Aorta (tissue), 5 donors: ENCODE results near the gene ASIC3. TPM values are rescaled to one million over a fixed set of nuclear protein-coding genes. Genes with fewer than 3 reads are reported as not detected.
"Not testable (repeated sequence)": the region's sequence is repeated elsewhere in the genome, so short reads cannot be mapped to it uniquely, and the experiment has no call there.

Experiments
- ATAC-seq: fragments of 200-7000 bp; cut with Tn5 transposase; one replicate; pipeline ENCODE4 v1.9.1; 2022; ENCODE audit warnings: moderate library complexity; ENCODE audit not compliant: low FRiP score
- DNase-seq, 2 donors: peaks; one replicate each; pipeline ENCODE4 v3.0.0-alpha.2; 2020
- H3K27ac ChIP-seq, 2 donors: one replicate each; pipeline ENCODE4 v1.5.1; 2013; ENCODE audit warnings: low read length in 2 of 2, mild to moderate bottlenecking in 2 of 2, moderate library complexity in 2 of 2, control low read depth in 1 of 2, inconsistent platforms in 1 of 2, low read depth in 1 of 2
- H3K27me3 ChIP-seq, 2 donors: one replicate each; pipeline ENCODE4 v1.6.1; 2013; ENCODE audit warnings: control low read depth in 1 of 2, low read length in 1 of 2, mild to moderate bottlenecking in 1 of 2, moderate library complexity in 1 of 2; ENCODE audit not compliant: insufficient read depth in 2 of 2, control insufficient read depth in 1 of 2
- H3K36me3 ChIP-seq, 2 donors: one replicate each; pipeline ENCODE4 v1.6.1; 2013; ENCODE audit warnings: control low read depth in 1 of 2, low read length in 1 of 2, mild to moderate bottlenecking in 1 of 2; ENCODE audit not compliant: insufficient read depth in 2 of 2, control insufficient read depth in 1 of 2
- H3K4me1 ChIP-seq, 2 donors: one replicate each; pipeline ENCODE4 v1.6.1; 2013; ENCODE audit warnings: low read length in 2 of 2, control low read depth in 1 of 2, mild to moderate bottlenecking in 1 of 2, moderate library complexity in 1 of 2; ENCODE audit not compliant: insufficient read depth in 2 of 2, control insufficient read depth in 1 of 2
- H3K4me3 ChIP-seq, 2 donors: one replicate each; pipeline ENCODE4 v1.5.1; 2013; ENCODE audit warnings: low read length in 2 of 2, control low read depth in 1 of 2, mild to moderate bottlenecking in 1 of 2
- H3K9me3 ChIP-seq: one replicate; pipeline ENCODE4 v1.6.1; 2013; ENCODE audit warnings: mild to moderate bottlenecking, low read length; ENCODE audit not compliant: control insufficient read depth
- WGBS, 2 donors: extraction: QIAGEN DNeasy Blood & Tissue Kit; methylation state at CpG; one replicate each; pipeline ENCODE4 v1.1.7; 2013; 5-methylcytosine and 5-hydroxymethylcytosine counted together
- intact Hi-C, 2 donors: fragments of 100-400 bp; cut with DNase I; formaldehyde crosslinking; loops; one replicate each; pipeline versions ENCODE4 v1.14.2 to v1.15.0; 2022
- polyA plus RNA-seq, 2 donors: library from polyadenylated mRNA; stranded (reverse); fragments of 200-250 nt; gene quantifications; one replicate each; pipeline ENCODE4 v1.2.3, GENCODE V29; 2013
- total RNA-seq, 2 donors: library from RNA; stranded (reverse); fragmentation: NEBNext Ultra II Directional; extraction: Animal tissue kit (Norgen Biotek cat#: 25700); gene quantifications; one replicate each; pipeline ENCODE4 v1.2.1, GENCODE V29; 2021
- donor health status: healthy with polysubstance abuse.
- donor health status: Bipolar disorder and iron deficiency.
- donor health status: DM: no; HTN: no; CAD: no.
- donor health status: DM: no; HTN: no; CAD: no.
- donor health status: DM: yes; HTN: yes; CAD: no.

The ASIC3 gene
- total and polyA plus RNA-seq, 4 donors = 1.7 to 7.1 (median 2.9) TPM; not detected in 1

GRCh38 chr7:151026771-151027727, 21.3 kb upstream of the ASIC3 start:
- WGBS, 2 donors = 56 to 61% methylated on average over 19 of the region's 19 CpGs
- H3K27me3 ChIP-seq, H3K9me3 ChIP-seq, DNase-seq, H3K27ac ChIP-seq, H3K4me3 ChIP-seq, ATAC-seq, H3K4me1 ChIP-seq, H3K36me3 ChIP-seq: not testable (repeated sequence)
- intact Hi-C loops = loop anchor here (5.0 kb wide), 1 partner anchor 85 kb away; no protein-coding TSS in a partner anchor

DNA sequence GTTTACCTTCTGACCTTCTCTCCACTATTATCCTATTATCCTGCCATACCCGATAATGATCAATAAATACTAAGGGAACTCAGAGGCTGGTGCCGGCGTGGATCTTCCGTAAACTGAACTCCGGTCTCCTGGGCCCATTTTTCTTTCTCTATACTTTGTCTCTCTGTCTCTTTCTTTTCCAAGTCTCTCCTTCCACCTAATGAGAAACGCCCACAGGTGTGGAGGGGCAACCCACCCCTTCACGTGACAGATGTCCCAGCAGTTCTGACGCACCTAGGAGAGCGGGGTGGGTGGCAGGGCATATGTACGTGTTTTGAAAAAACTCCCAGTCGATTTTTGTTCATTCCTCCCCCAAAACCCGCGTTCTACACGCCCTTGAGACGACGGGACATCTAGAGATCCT, 20.6 kb upstream of the ASIC3 start:
- not testable (repeated sequence) for H3K27ac ChIP-seq, H3K36me3 ChIP-seq, H3K27me3 ChIP-seq, ATAC-seq, H3K9me3 ChIP-seq, H3K4me1 ChIP-seq, DNase-seq
- intact Hi-C loops = loop anchor here (2.0 to 5.0 kb wide), 3 partner anchors 31 to 85 kb away; partner anchors contain the start of genes SLC4A2 (in 1 of the 2) and TMUB1 (in 1 of the 2)
- 7 to 13% methylated on average over 16 of the region's 16 CpGs for WGBS, 2 donors
- peak overlapping the region; percentile 37 to 62 for H3K4me3 ChIP-seq

DNA sequence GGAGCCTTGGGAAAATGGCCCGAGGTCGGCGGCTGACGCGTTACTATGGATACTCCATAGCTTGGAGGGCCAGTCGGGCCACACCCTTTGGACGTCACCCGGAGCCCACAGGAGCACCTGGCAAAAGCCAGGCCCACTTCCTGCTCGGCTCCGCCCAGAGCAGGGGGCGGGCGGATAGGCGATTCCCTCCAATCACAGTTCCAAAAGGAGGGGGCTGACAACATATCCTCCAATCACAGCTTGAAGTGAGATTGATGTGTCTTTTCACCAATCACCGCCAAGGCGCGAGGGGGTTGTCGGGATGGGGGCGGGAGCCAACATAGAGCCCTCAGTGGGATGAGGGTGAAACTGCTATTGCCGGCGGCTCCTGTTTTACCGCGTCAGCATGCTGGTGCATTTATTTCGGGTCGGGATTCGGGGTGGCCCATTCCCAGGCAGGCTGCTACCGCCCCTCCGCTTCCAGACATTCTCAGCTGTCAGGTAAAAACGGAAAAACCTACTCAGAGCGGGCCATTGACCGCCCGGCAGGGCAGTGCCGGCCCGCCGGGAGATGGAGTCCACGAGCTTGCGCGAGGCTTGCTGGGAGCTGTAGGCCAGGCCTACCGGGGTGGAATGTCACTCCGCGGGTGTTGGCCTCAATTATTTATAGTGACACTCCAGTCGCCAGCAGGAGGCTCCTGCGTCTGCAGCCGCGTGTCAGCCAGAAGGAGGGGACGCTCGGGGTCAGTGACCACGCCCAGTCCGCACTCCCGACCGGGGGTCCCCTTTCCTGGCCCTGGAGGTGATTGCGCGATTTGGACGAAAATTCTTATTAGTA, 20.0 kb upstream of the ASIC3 start, which contains the start of gene ABCB8:
ABCB8 (plus strand) TSS at position 320 of the 817 bp plus-strand sequence; CDS start at position 386, 66 bp downstream.
- DNase-seq (peak; percentile 97 to 98), ATAC-seq (peak; percentile 98)
- H3K36me3 ChIP-seq = no peaks in the 10 kb centered on the region
- peak within 1 kb of the TSS; percentile 62 to 81 for H3K4me3 ChIP-seq
- no peaks in the 10 kb centered on the region for H3K4me1 ChIP-seq
- 0 to 1% methylated on average over 53 of the region's 53 CpGs for WGBS, 2 donors
- H3K27me3 ChIP-seq = no peaks in the 10 kb centered on the region
- H3K27ac ChIP-seq = peak within 1 kb of the TSS in 1 of 2 donors; percentile 11
- no peaks in the 10 kb centered on the region for H3K9me3 ChIP-seq
- intact Hi-C loops = loop anchor here (2.0 to 5.0 kb wide), 3 partner anchors 30 to 84 kb away; partner anchors contain the start of genes SLC4A2 (in 1 of the 2) and TMUB1 (in 1 of the 2)

- 51 to 52% methylated on average over 17 of the region's 17 CpGs for WGBS, 2 donors
- ATAC-seq = no peak
Observed at GRCh38 chr7:151028948-151029501, 19.3 kb upstream of the ASIC3 start.

DNA sequence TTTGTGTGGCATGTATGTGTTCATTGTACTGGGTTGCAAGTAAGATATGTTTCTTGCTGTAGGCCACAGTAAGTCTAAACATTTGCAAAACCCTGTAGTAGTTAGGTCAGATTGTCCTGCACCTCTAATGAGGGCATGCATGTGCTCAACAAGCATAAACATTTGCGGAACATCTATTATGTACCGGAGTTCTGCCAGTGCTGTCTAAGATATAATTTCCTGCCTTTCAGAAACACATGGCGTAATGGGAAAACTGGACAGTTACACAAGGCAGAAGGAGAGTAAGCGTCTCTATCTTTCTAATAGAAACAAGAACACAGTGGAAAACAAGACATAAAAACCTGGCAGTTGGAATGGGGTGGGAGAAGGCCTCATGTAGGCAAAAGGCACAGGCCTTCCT, 17.3 kb upstream of the ASIC3 start:
- ATAC-seq (no peak), DNase-seq (no peak)
- WGBS, 2 donors = 94 to 96% methylated on average over 4 of the region's 4 CpGs
- no peak overlapping the region for H3K27ac ChIP-seq
- H3K4me1 ChIP-seq = no peaks in the 10 kb centered on the region
- no peaks in the 10 kb centered on the region for H3K36me3 ChIP-seq
- H3K27me3 ChIP-seq = no peaks in the 10 kb centered on the region
- H3K9me3 ChIP-seq = no peaks in the 10 kb centered on the region
- intact Hi-C loops = no loop called here
- no peak overlapping the region for H3K4me3 ChIP-seq

More at GRCh38 chr7:151028948-151029501, 19.3 kb upstream of the ASIC3 start:
- DNase-seq = no peak
- Histone ChIP-seq H3K9me3 (no peaks in the 10 kb centered on the region), H3K36me3 (no peaks in the 10 kb centered on the region), H3K4me3 (peak overlapping the region in 1 of 2 donors; percentile 62), H3K27me3 (no peaks in the 10 kb centered on the region), H3K27ac (no peak overlapping the region), H3K4me1 (no peaks in the 10 kb centered on the region)
- intact Hi-C loops = loop anchor here (2.0 to 5.0 kb wide), 3 partner anchors 30 to 83 kb away; partner anchors contain the start of genes SLC4A2 (in 1 of the 2) and TMUB1 (in 1 of the 2)

- H3K27me3 ChIP-seq = no peaks in the 10 kb centered on the region
- DNase-seq (no peak), ATAC-seq (no peak)
- intact Hi-C loops = no loop called here
- no peaks in the 10 kb centered on the region for H3K9me3 ChIP-seq
- H3K27ac ChIP-seq = no peak overlapping the region
- H3K36me3 ChIP-seq = no peaks in the 10 kb centered on the region
- no peak overlapping the region for H3K4me3 ChIP-seq
- WGBS, 2 donors = 79 to 86% methylated on average over 17 of the region's 17 CpGs
- no peaks in the 10 kb centered on the region for H3K4me1 ChIP-seq
Observed at GRCh38 chr7:151032936-151033863, 15.1 kb upstream of the ASIC3 start.

DNA sequence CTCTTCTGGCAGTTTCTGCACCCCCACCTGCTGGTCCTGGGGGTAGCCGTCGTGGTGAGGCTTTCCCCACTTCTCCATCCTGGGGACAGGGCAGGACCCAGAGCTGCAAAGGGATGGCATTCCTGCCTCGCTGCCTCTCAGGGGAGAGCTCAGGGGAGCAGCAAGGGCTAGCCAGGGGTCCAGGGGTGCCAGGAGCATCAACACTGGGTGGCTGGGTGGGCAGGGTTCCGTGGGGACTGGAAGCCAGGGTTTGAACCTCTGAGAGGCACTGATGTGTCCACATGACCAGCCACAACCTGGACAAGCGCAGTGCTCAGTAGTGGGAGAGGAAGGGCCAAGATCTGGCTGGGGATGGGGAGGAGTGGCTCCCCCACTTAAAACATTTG, 14.5 kb upstream of the ASIC3 start:
- Histone ChIP-seq H3K4me3 (no peak overlapping the region), H3K9me3 (no peaks in the 10 kb centered on the region), H3K27ac (no peak overlapping the region), H3K4me1 (no peaks in the 10 kb centered on the region), H3K36me3 (no peaks in the 10 kb centered on the region), H3K27me3 (no peaks in the 10 kb centered on the region)
- 84 to 88% methylated on average over 4 to 5 of the region's 5 CpGs for WGBS, 2 donors
- DNase-seq (no peak), ATAC-seq (no peak)
- intact Hi-C loops = no loop called here
